CD4-positive, CD25-positive, alpha-beta regulatory T cell (primary cell): Measurements from ENCODE around the gene DISP2. TPM values are rescaled to one million over a fixed set of nuclear protein-coding genes. Genes with fewer than 3 reads are reported as not detected.
A peak's percentile ranks its signal among the peaks of the same experiment; 100 is the strongest.

Source experiments
- ATAC-seq, 2 donors: fragments of 150-1000 bp; cut with Tn5 transposase; one replicate each; pipeline ENCODE4 v1.10.0; 2021; ENCODE audit warnings: low read depth in 2 of 2, moderate number of reproducible peaks in 2 of 2, moderate library complexity in 1 of 2
- DNase-seq, 3 donors: peaks; one replicate each; pipeline versions ENCODE4 v3.0.0 to v3.0.0-alpha.2; 2012 to 2022; ENCODE audit warnings: mixed read lengths in 1 of 3
- H3K27ac ChIP-seq: one replicate; pipeline ENCODE4 v1.7.0; 2013; ENCODE audit warnings: mild to moderate bottlenecking, low read length; ENCODE audit not compliant: insufficient read depth, poor library complexity, severe bottlenecking
- H3K27me3 ChIP-seq: one replicate; pipeline ENCODE4 v1.7.0; 2013; ENCODE audit warnings: low read length; ENCODE audit not compliant: control insufficient read depth, insufficient read depth
- H3K36me3 ChIP-seq: one replicate; pipeline ENCODE4 v1.7.0; 2013; ENCODE audit warnings: mild to moderate bottlenecking, low read length, moderate library complexity; ENCODE audit not compliant: control insufficient read depth, insufficient read depth
- H3K4me1 ChIP-seq: 2 replicates; pipeline ENCODE4 v1.7.0; 2013; ENCODE audit warnings: mild to moderate bottlenecking, low read length; ENCODE audit not compliant: insufficient read depth, control insufficient read depth, poor library complexity, severe bottlenecking
- H3K4me3 ChIP-seq: one replicate; pipeline ENCODE4 v1.7.0; 2013; ENCODE audit warnings: low read depth, mild to moderate bottlenecking, low read length, moderate library complexity
- H3K9me3 ChIP-seq, 2 experiments: 1 replicate in 1 of 2; 2 replicates in 1 of 2; pipeline ENCODE4 v1.7.0; 2013; ENCODE audit warnings: low read length in 2 of 2, mild to moderate bottlenecking in 1 of 2, moderate library complexity in 1 of 2; ENCODE audit not compliant: control insufficient read depth in 2 of 2
- H3K27ac Mint-ChIP-seq, 3 donors: one replicate each; pipeline ENCODE4 v1.8.0; 2020 to 2022; ENCODE audit warnings: mild to moderate bottlenecking in 3 of 3, mixed read lengths in 3 of 3, moderate library complexity in 2 of 3
- H3K27me3 Mint-ChIP-seq: one replicate; pipeline ENCODE4 v1.8.0; 2022; ENCODE audit warnings: mild to moderate bottlenecking, mixed read lengths
- H3K36me3 Mint-ChIP-seq: one replicate; pipeline ENCODE4 v1.8.0; 2020; ENCODE audit warnings: mixed read lengths
- H3K4me1 Mint-ChIP-seq, 4 donors: one replicate each; pipeline ENCODE4 v1.8.0; 2020 to 2022; ENCODE audit warnings: mixed read lengths in 4 of 4, mild to moderate bottlenecking in 1 of 4
- H3K4me3 Mint-ChIP-seq, 4 donors: one replicate each; pipeline ENCODE4 v1.8.0; 2020 to 2022; ENCODE audit warnings: mild to moderate bottlenecking in 4 of 4, mixed read lengths in 4 of 4, moderate library complexity in 3 of 4
- H3K9me3 Mint-ChIP-seq, 7 donors: one replicate each; pipeline ENCODE4 v1.8.0; 2020 to 2022; ENCODE audit warnings: mixed read lengths in 7 of 7, mild to moderate bottlenecking in 3 of 7, moderate library complexity in 2 of 7
- polyA plus RNA-seq, 4 donors: library from polyadenylated mRNA; unstranded; fragments of 300-500 nt; fragmentation: Illumina TruSeq; gene quantifications; one replicate each; pipeline ENCODE4 v1.2.3, GENCODE V29; 2021
- total RNA-seq: library from RNA; stranded (reverse); gene quantifications from one replicate; pipeline ENCODE4 v1.2.3, GENCODE V29; 2022

The DISP2 gene
- total and polyA plus RNA-seq, 5 donors from 2014 or later = 0.10 to 0.54 (median 0.22) TPM

GRCh38 chr15:40398413-40398873 is 40.4 kb downstream of the DISP2 start:
- Histone ChIP-seq H3K27me3 (no peaks in the 10 kb centered on the region), H3K36me3 (peaks cover 4% of the 10 kb centered on the region), H3K4me1 (peaks cover 12% of the 10 kb centered on the region), H3K9me3 (no peaks in the 10 kb centered on the region), H3K4me3 (peak overlapping the region; percentile 62), H3K27ac (no peak overlapping the region)
- Mint-ChIP-seq H3K27ac (peak overlapping the region; percentile 21 to 70 (median 50)), H3K36me3 (peaks cover 4% of the 10 kb centered on the region), H3K27me3 (no peaks in the 10 kb centered on the region), H3K9me3 (no peaks in the 10 kb centered on the region), H3K4me3 (peak overlapping the region in 3 of 4 donors; percentile 59 to 75 (median 62)), H3K4me1 (peaks cover 10 to 19% (median 15%) of the 10 kb centered on the region in 4 donors)
- ATAC-seq (peak; percentile 50 to 58), DNase-seq (peak in 1 of 3 donors; percentile 51)

- H3K27ac ChIP-seq = no peak overlapping the region
- Mint-ChIP-seq H3K27ac (no peak overlapping the region), H3K4me1 (peaks cover 10 to 19% (median 17%) of the 10 kb centered on the region in 4 donors), H3K27me3 (no peaks in the 10 kb centered on the region), H3K9me3 (no peaks in the 10 kb centered on the region), H3K36me3 (no peaks in the 10 kb centered on the region), H3K4me3 (no peak overlapping the region)
- H3K9me3 ChIP-seq = no peaks in the 10 kb centered on the region
- no peak overlapping the region for H3K4me3 ChIP-seq
- ATAC-seq (no peak), DNase-seq (no peak)
- H3K4me1 ChIP-seq = peaks cover 12% of the 10 kb centered on the region
- H3K27me3 ChIP-seq = no peaks in the 10 kb centered on the region
- no peaks in the 10 kb centered on the region for H3K36me3 ChIP-seq
These were observed 41.4 kb downstream of the DISP2 start for GRCh38 chr15:40399370-40399769.

GRCh38 chr15:40405501-40406381 is 47.7 kb downstream of the DISP2 start, which contains the start of gene IVD:
Gene IVD (plus strand): TSS chr15:40405795. CDS start chr15:40405828, 33 bp downstream.
- ATAC-seq = peak; percentile 99
- peak within 1 kb of the TSS; percentile 71 for H3K27ac ChIP-seq
- peaks cover 16% of the 10 kb centered on the region for H3K36me3 ChIP-seq
- Mint-ChIP-seq H3K4me1 (peaks cover 10 to 40% (median 28%) of the 10 kb centered on the region in 4 donors), H3K36me3 (peaks cover 12% of the 10 kb centered on the region), H3K27me3 (no peaks in the 10 kb centered on the region), H3K27ac (peak within 1 kb of the TSS; percentile 84 to 92 (median 92)), H3K9me3 (no peaks in the 10 kb centered on the region), H3K4me3 (peak within 1 kb of the TSS; percentile 89 to 94 (median 92))
- H3K4me1 ChIP-seq = peaks cover 23% of the 10 kb centered on the region
- H3K9me3 ChIP-seq = no peaks in the 10 kb centered on the region
- H3K27me3 ChIP-seq = no peaks in the 10 kb centered on the region
- H3K4me3 ChIP-seq = peak within 1 kb of the TSS; percentile 97
- DNase-seq = peak; percentile 78 to 93 (median 84)

- Histone ChIP-seq H3K4me3 (no peak overlapping the region), H3K27me3 (no peaks in the 10 kb centered on the region), H3K4me1 (peaks cover 23% of the 10 kb centered on the region), H3K9me3 (no peaks in the 10 kb centered on the region), H3K36me3 (peaks cover 27% of the 10 kb centered on the region), H3K27ac (no peak overlapping the region)
- Mint-ChIP-seq H3K4me3 (peak overlapping the region; percentile 43 to 88 (median 58)), H3K36me3 (peaks cover 26% of the 10 kb centered on the region), H3K4me1 (peaks cover 10 to 43% (median 28%) of the 10 kb centered on the region in 4 donors), H3K27me3 (no peaks in the 10 kb centered on the region), H3K9me3 (peaks cover 0 to 2% (median 0%) of the 10 kb centered on the region in 7 donors), H3K27ac (peak overlapping the region; percentile 32 to 76 (median 56))
- DNase-seq (no peak), ATAC-seq (no peak)
These were observed 49.4 kb downstream of the DISP2 start for GRCh38 chr15:40407330-40407990.

- Histone ChIP-seq H3K36me3 (peaks cover 38% of the 10 kb centered on the region), H3K4me1 (peaks cover 23% of the 10 kb centered on the region), H3K27me3 (no peaks in the 10 kb centered on the region), H3K9me3 (no peaks in the 10 kb centered on the region), H3K4me3 (no peak overlapping the region), H3K27ac (no peak overlapping the region)
- Mint-ChIP-seq H3K36me3 (peaks cover 32% of the 10 kb centered on the region), H3K27me3 (no peaks in the 10 kb centered on the region), H3K27ac (no peak overlapping the region), H3K4me1 (peaks cover 10 to 40% (median 28%) of the 10 kb centered on the region in 4 donors), H3K9me3 (peaks cover 0 to 2% (median 0%) of the 10 kb centered on the region in 7 donors), H3K4me3 (no peak overlapping the region)
- ATAC-seq (no peak), DNase-seq (peak in 1 of 3 donors; percentile 28)
These were observed 51.3 kb downstream of the DISP2 start for GRCh38 chr15:40409366-40409765.

- H3K36me3 Mint-ChIP-seq = peaks cover 42% of the 10 kb centered on the region
These were observed 52.5 kb downstream of the DISP2 start for GRCh38 chr15:40410476-40410875.

GRCh38 chr15:40412095-40412759 is 54.2 kb downstream of the DISP2 start:
- Histone ChIP-seq H3K27ac (no peak overlapping the region), H3K9me3 (no peaks in the 10 kb centered on the region), H3K4me1 (peaks cover 2% of the 10 kb centered on the region), H3K27me3 (no peaks in the 10 kb centered on the region), H3K4me3 (no peak overlapping the region), H3K36me3 (peaks cover 55% of the 10 kb centered on the region)
- no peak overlapping the region for H3K4me3 Mint-ChIP-seq
- ATAC-seq (no peak), DNase-seq (no peak)
- peak overlapping the region; percentile 59 to 98 (median 65) for H3K27ac Mint-ChIP-seq
- peaks cover 43% of the 10 kb centered on the region for H3K36me3 Mint-ChIP-seq
- peaks cover 4 to 15% (median 10%) of the 10 kb centered on the region in 4 donors for H3K4me1 Mint-ChIP-seq
- peaks cover 0 to 2% (median 0%) of the 10 kb centered on the region in 7 donors for H3K9me3 Mint-ChIP-seq
- H3K27me3 Mint-ChIP-seq = no peaks in the 10 kb centered on the region

More at GRCh38 chr15:40410476-40410875, 52.5 kb downstream of the DISP2 start:
- Histone ChIP-seq H3K9me3 (no peaks in the 10 kb centered on the region), H3K4me1 (peaks cover 17% of the 10 kb centered on the region), H3K27ac (no peak overlapping the region), H3K27me3 (no peaks in the 10 kb centered on the region), H3K4me3 (no peak overlapping the region), H3K36me3 (peaks cover 49% of the 10 kb centered on the region)
- Mint-ChIP-seq H3K27ac (no peak overlapping the region), H3K27me3 (no peaks in the 10 kb centered on the region), H3K9me3 (peaks cover 0 to 2% (median 0%) of the 10 kb centered on the region in 7 donors), H3K4me1 (peaks cover 5 to 30% (median 21%) of the 10 kb centered on the region in 4 donors), H3K4me3 (no peak overlapping the region)
- no peak for ATAC-seq
- DNase-seq = no peak
